ENCODE results near the gene FSTL5. TPM values are rescaled to one million over a fixed set of nuclear protein-coding genes. Genes with fewer than 3 reads are reported as not detected.

Gene FSTL5
- total RNA-seq, 1 donor from 2014 or later, result not detected

DNA sequence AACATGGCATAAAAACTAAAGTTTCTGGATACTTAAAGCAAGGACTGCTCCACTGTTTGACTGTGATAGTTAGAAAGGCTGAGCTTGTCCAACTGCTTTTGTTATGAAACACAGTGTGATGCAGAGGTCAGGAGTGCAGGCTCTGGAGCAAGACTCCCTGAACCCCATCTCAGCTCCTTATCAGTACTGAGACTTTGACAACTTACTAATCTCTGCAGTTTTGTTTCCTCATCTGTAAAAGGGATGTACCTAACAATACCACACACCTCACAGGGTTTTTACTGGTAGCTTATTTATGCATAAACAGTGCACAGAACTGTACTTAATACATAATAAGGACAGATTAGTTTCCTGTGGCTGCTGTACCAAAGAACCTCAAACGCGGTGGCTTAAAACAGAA, 804.3 kb downstream of the FSTL5 start:
- DNase-seq (ENCODE audit: low read depth), result no peak
- TF ChIP-seq, protein P1, sequence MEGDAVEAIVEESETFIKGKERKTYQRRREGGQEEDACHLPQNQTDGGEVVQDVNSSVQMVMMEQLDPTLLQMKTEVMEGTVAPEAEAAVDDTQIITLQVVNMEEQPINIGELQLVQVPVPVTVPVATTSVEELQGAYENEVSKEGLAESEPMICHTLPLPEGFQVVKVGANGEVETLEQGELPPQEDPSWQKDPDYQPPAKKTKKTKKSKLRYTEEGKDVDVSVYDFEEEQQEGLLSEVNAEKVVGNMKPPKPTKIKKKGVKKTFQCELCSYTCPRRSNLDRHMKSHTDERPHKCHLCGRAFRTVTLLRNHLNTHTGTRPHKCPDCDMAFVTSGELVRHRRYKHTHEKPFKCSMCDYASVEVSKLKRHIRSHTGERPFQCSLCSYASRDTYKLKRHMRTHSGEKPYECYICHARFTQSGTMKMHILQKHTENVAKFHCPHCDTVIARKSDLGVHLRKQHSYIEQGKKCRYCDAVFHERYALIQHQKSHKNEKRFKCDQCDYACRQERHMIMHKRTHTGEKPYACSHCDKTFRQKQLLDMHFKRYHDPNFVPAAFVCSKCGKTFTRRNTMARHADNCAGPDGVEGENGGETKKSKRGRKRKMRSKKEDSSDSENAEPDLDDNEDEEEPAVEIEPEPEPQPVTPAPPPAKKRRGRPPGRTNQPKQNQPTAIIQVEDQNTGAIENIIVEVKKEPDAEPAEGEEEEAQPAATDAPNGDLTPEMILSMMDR (conservative IDR thresholded peaks at IDR 0.05; ENCODE audit: low read depth, low read length), result no peak
- H3K4me3 ChIP-seq (ENCODE audit: low read depth, low read length), result no peak overlapping the region

- no peak for DNase-seq (ENCODE audit: low read depth)
- no peak overlapping the region for H3K4me3 ChIP-seq (ENCODE audit: low read depth, low read length)
- TF ChIP-seq, protein P1 (conservative IDR thresholded peaks at IDR 0.05; ENCODE audit: low read depth, low read length), result no peak
These were observed 807.4 kb downstream of the FSTL5 start for GRCh38 chr4:161356351-161356750.

DNA sequence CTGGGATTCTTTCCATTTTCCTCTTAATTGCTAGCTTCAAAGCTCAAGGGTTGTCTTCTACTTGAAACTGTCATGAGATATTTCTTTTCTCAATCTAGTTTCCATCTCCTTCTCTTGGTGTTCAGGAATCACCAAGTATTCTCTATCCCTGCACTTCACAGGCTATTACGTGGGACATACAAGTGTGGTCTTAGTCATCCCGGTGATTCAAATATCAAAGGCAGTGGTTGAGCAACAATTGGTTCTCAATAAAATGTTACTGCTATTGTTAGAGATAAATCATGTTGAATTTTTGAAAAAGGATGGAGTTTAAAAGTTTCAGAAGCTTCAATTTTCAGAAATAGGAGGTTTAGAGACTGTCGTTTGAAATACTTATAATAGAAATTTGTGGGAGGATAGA, 812.9 kb downstream of the FSTL5 start:
- TF ChIP-seq, protein P1 (conservative IDR thresholded peaks at IDR 0.05; ENCODE audit: low read depth, low read length), result no peak
- H3K4me3 ChIP-seq (ENCODE audit: low read depth, low read length), result no peak overlapping the region
- DNase-seq (ENCODE audit: low read depth), result no peak

- TF ChIP-seq, protein P1 (conservative IDR thresholded peaks at IDR 0.05; ENCODE audit: low read depth, low read length), result no peak
- DNase-seq (ENCODE audit: low read depth), result no peak
- no peak overlapping the region for H3K4me3 ChIP-seq (ENCODE audit: low read depth, low read length)
These were observed 818.1 kb downstream of the FSTL5 start for GRCh38 chr4:161345741-161346140.

DNA sequence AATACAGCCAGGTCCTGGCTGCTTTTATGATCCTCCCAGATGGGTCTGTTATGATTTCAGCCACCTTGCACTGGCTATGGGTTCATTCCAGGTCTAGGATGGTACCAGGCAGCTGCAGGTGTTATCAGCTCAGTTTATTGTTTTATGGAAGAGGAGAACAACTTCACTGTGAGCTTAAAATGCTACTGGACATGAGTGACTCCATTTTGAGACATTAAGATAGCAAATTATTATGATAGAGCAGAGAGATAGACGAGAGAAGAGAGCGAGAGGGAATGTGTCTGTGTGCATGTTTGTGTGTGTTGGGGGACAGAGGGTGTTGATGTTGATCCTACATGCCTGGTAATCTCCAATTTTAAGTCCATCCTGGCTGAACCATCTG, 820.2 kb downstream of the FSTL5 start:
- H3K4me3 ChIP-seq (ENCODE audit: low read depth, low read length), result no peak overlapping the region
- TF ChIP-seq, protein P1 (conservative IDR thresholded peaks at IDR 0.05; ENCODE audit: low read depth, low read length), result no peak
- no peak for DNase-seq (ENCODE audit: low read depth)

DNA sequence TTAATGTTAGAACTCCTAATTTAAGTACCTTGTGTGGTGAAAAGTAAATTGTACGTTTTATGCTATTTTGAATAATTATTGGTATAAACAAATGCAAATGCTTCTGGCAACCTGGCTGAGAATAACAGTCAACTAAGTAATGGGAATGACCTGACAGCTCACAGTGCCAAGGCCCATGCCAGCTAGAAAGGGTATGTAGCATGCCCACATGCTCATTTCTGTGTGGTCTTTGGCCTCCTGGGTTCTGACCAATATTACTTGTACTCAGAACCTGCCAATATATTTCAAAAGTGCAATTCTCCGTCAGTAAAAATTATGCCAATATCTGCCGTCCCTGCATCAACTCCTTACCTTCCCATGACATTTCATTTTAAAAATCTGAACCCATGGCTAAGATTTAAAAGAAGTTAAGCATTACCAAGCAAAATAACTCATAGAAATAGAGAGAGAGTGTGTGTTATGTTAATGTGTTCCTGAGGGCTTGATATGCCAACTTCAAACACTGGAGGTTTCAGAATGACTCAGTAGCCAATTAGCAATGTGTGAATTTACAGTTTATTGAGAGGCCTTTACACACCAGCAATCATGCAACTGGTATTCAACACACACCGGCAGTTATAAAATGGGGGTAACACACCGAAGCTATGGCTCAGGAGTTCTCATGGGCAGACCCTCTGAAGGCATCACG, 820.8 kb downstream of the FSTL5 start:
- no peak for DNase-seq (ENCODE audit: low read depth)
- TF ChIP-seq, protein P1 (conservative IDR thresholded peaks at IDR 0.05; ENCODE audit: low read depth, low read length), result no peak
- no peak overlapping the region for H3K4me3 ChIP-seq (ENCODE audit: low read depth, low read length)

DNA sequence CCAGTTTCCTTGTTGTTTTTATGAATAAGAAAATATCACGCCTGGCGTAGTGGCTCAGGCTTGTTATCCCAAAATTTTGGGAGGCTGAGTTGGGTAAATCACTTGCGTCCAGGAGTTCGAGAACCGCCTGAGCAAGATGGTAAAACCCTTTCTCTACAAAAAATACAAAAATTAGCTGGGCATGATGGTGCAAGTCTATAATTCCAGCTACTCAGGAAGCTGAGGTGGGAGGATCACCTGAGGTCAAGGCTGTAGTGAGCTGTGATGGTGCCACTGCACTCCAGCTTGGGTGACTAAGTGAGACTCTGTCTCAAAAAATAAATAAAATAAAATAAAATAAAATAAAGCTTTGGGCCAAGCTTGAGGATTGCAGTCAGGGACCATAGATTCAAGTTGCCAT, 827.2 kb downstream of the FSTL5 start:
- DNase-seq (ENCODE audit: low read depth), result no peak
- H3K4me3 ChIP-seq (ENCODE audit: low read depth, low read length), result no peak overlapping the region
- TF ChIP-seq, protein P1 (conservative IDR thresholded peaks at IDR 0.05; ENCODE audit: low read depth, low read length), result no peak

All from epithelial cell of proximal tubule (primary cell).